Measurements from ENCODE around the gene ELK4. TPM values are rescaled to one million over a fixed set of nuclear protein-coding genes. Genes with fewer than 3 reads are reported as not detected.

ELK4 gene
- total and polyA plus RNA-seq, 2 of the 13 experiments (the other 11 are each of a cell fraction or from before 2014, with no cell fraction given) = 8.3 to 13.1 TPM

GRCh38 chr1:205639567-205639966 is 7.8 kb upstream of the ELK4 start:
- Histone ChIP-seq H3K4me1 (ENCODE audit: insufficient read depth, low read length) (peaks cover 93% of the 10 kb centered on the region), H3K36me3 (replicated peaks in 1 of 2; ENCODE audit: control insufficient read depth in 1 of 2, insufficient read depth in 2 of 2, low read length in 2 of 2) (no peaks in the 10 kb centered on the region), H4K20me1 (ENCODE audit: insufficient read depth, low read length) (no peaks in the 10 kb centered on the region), H3K9me3 (ENCODE audit: low read length) (no peaks in the 10 kb centered on the region), H3K4me3 (replicated peaks in 1 of 3; ENCODE audit: insufficient read depth in 1 of 3, low read depth in 2 of 3, low read length in 3 of 3) (no peak overlapping the region), H3K27ac (ENCODE audit: extremely low read length, insufficient read depth, low read length) (no peak overlapping the region), H2AFZ (ENCODE audit: low read length) (no peak overlapping the region), H3K27me3 (ENCODE audit: control insufficient read depth in 1 of 2, insufficient read depth in 2 of 2, low read length in 2 of 2) (no peaks in the 10 kb centered on the region), H3K9ac (ENCODE audit: insufficient read depth, low read depth, low read length) (no peak overlapping the region), H3K4me2 (ENCODE audit: low read depth, low read length) (0 out of 2 replicates have a peak overlapping the region, but pooled peaks have one; percentile 20), H3K79me2 (ENCODE audit: insufficient read depth, low read length) (no peaks in the 10 kb centered on the region)
- ChIA-PET CTCF (ENCODE audit: low intra/inter-chr PET ratio, low total read pairs) (no interaction called here), POLR2A (interaction anchor here (1.0 kb wide), 1 partner anchor 9 kb away, joined by 4 read pairs; no protein-coding TSS in a partner anchor)
- intact Hi-C loops (cut with micrococcal nuclease; ENCODE audit: unreplicated experiment) = no loop called here
- peak; percentile 25 for DNase-seq (ENCODE audit: low spot score)
- WGBS (ENCODE audit: low lambda C conversion rate) = 33% methylated on average over 1 of the region's 1 CpG
- peak; percentile 41 for ATAC-seq
- no peak for FAIRE-seq
- in situ Hi-C loops (cut with HindIII; ENCODE audit: extremely low pct_ligation_motif_present, low pct_unique_long_range_greater_than_20kb) = no loop called here
- no TSS peak for BruUV-seq (replicated peaks)
- TF ChIP-seq SNAPC5 (CRISPR knock-in tag; IDR thresholded peaks at IDR 0.05; ENCODE audit: borderline replicate concordance) (no peak), ZNF674 (CRISPR knock-in tag; IDR thresholded peaks at IDR 0.05; ENCODE audit: low read depth) (no peak), SKIL (CRISPR knock-in tag; IDR thresholded peaks at IDR 0.05; ENCODE audit: borderline replicate concordance) (no peak), SOX13 (IDR thresholded peaks at IDR 0.05) (no peak), SOX13 (CRISPR knock-in tag; conservative IDR thresholded peaks at IDR 0.05 in 1 of 2, IDR thresholded peaks at IDR 0.05 in 1 of 2) (peak in 1 of 2 experiments; percentile 54; a peak in 2 of 4 replicates), TFAP4 (IDR thresholded peaks at IDR 0.05; ENCODE audit: borderline replicate concordance, low read depth) (peak; percentile 83), ARID3A (IDR thresholded peaks at IDR 0.05; ENCODE audit: low read depth, low read length) (0 out of 2 replicates have a peak, but pooled peaks have one; percentile 11), ZUFSP (CRISPR knock-in tag; IDR thresholded peaks at IDR 0.05; ENCODE audit: borderline replicate concordance) (no peak), MEIS2 (CRISPR knock-in tag; IDR thresholded peaks at IDR 0.05) (no peak), YEATS4 (CRISPR knock-in tag; IDR thresholded peaks at IDR 0.05; ENCODE audit: borderline replicate concordance) (no peak), ONECUT2 (CRISPR knock-in tag; IDR thresholded peaks at IDR 0.05) (peak; percentile 75), RARG (CRISPR knock-in tag; IDR thresholded peaks at IDR 0.05; ENCODE audit: low read depth) (no peak), NCOA2 (CRISPR knock-in tag; IDR thresholded peaks at IDR 0.05) (peak; percentile 29; the same call in 1 of the 2 replicates), EP300 (IDR thresholded peaks at IDR 0.05; ENCODE audit: low read depth in 2 of 2, low read length in 2 of 2) (peak in 1 of 2 experiments; percentile 41; a peak in 1 of 4 replicates), EP300 (CRISPR knock-in tag; IDR thresholded peaks at IDR 0.05; ENCODE audit: borderline replicate concordance) (no peak), CEBPB (IDR thresholded peaks at IDR 0.05; ENCODE audit: borderline replicate concordance, low read depth, low read length) (peak; percentile 66), RAD21 (CRISPR knock-in tag; IDR thresholded peaks at IDR 0.05) (no peak), NR2F6 (IDR thresholded peaks at IDR 0.05) (peak; percentile 54), NR2F6 (CRISPR knock-in tag; IDR thresholded peaks at IDR 0.05) (peak; percentile 47)
